Esophagus muscularis mucosa (tissue), 4 donors: Measurements from ENCODE around the gene TRAPPC10. TPM values are rescaled to one million over a fixed set of nuclear protein-coding genes. Genes with fewer than 3 reads are reported as not detected.

Source experiments
- DNase-seq: peaks from one replicate; pipeline ENCODE4 v3.0.0-alpha.2; 2017; ENCODE audit errors: extremely low spot score
- H3K27ac ChIP-seq, 4 donors: fragments of 200-600 bp; sonication (generic); replicated peaks in 1 of 4; 1 replicate in 3 of 4; 2 replicates in 1 of 4; pipeline ENCODE4 v1.5.1; 2016 to 2019; ENCODE audit warnings: mild to moderate bottlenecking in 1 of 4
- H3K27me3 ChIP-seq, 4 donors: fragments of 200-600 bp; sonication (generic); one replicate each; pipeline versions ENCODE4 v1.5.1 to v1.6.0; 2016 to 2019
- H3K36me3 ChIP-seq, 4 donors: fragments of 200-600 bp; sonication (generic); one replicate each; pipeline ENCODE4 v1.5.1; 2016 to 2019
- H3K4me1 ChIP-seq, 4 donors: fragments of 200-600 bp; sonication (generic); one replicate each; pipeline ENCODE4 v1.5.1; 2016 to 2019
- H3K4me3 ChIP-seq, 4 donors: fragments of 200-600 bp; sonication (generic); 1 replicate in 2 of 4; 2 replicates in 2 of 4; pipeline ENCODE4 v1.5.1; 2016 to 2019; ENCODE audit warnings: mild to moderate bottlenecking in 4 of 4, moderate library complexity in 1 of 4
- H3K9me3 ChIP-seq, 4 donors: fragments of 200-600 bp; sonication (generic); 1 replicate in 3 of 4; 2 replicates in 1 of 4; pipeline ENCODE4 v1.5.1; 2016 to 2019
- CTCF ChIP-seq, 3 experiments: fragments of 200-600 bp in 2 of 3; fragments of 450-650 bp in 1 of 3; sonication (generic) in 2 of 3; IDR thresholded peaks; one replicate each; pipeline ENCODE4 v1.5.1; 2017 to 2019; ENCODE audit warnings: antibody characterized with exemption in 3 of 3, mild to moderate bottlenecking in 2 of 3, moderate library complexity in 1 of 3
- EP300 ChIP-seq: sonication (generic); formaldehyde crosslinking; IDR thresholded peaks from one replicate; pipeline ENCODE4 v1.6.1; 2017; ENCODE audit warnings: antibody characterized with exemption
- POLR2A ChIP-seq: fragments of 450-650 bp; IDR thresholded peaks from one replicate; pipeline ENCODE4 v1.6.1; 2017; ENCODE audit warnings: antibody characterized with exemption, moderate library complexity, mild to moderate bottlenecking, low read depth
- POLR2AphosphoS5 ChIP-seq, 2 donors: sonication (generic); formaldehyde crosslinking; IDR thresholded peaks; one replicate each; pipeline ENCODE4 v1.6.1; 2017; ENCODE audit warnings: antibody characterized with exemption in 2 of 2
- WGBS: methylation state at CpG from one replicate; pipeline ENCODE4 v1.1.5; 2018; 5-methylcytosine and 5-hydroxymethylcytosine counted together
- intact Hi-C: fragments of 100-400 bp; cut with DNase I; formaldehyde crosslinking; loops from one replicate; pipeline ENCODE4 v1.15.1; 2023
- total RNA-seq, 4 donors: library from RNA; depleted of rRNA; stranded (reverse); fragments of >200 nt; gene quantifications; one replicate each; pipeline versions ENCODE4 v1.1.0 to v1.2.1, GENCODE V29; 2016

Gene TRAPPC10
- total RNA-seq, 4 donors from 2014 or later: 14.5 to 35.2 (median 20.5) TPM

GRCh38 chr21:44024257-44024656, 12.1 kb downstream of the TRAPPC10 start:
- intact Hi-C loops: no loop called here
- Histone ChIP-seq H3K27me3 (no peaks in the 10 kb centered on the region), H3K4me3 (no peak overlapping the region), H3K4me1 (peaks cover 38 to 46% (median 40%) of the 10 kb centered on the region in 4 donors), H3K9me3 (no peaks in the 10 kb centered on the region), H3K36me3 (no peaks in the 10 kb centered on the region), H3K27ac (peak overlapping the region in 1 of 4 donors; percentile 53)
- 81% methylated on average over 1 of the region's 1 CpG for WGBS
- TF ChIP-seq CTCF (IDR thresholded peaks at IDR 0.05) (no peak), POLR2AphosphoS5 (IDR thresholded peaks at IDR 0.05) (no peak), EP300 (no peak), POLR2A (no peak)
- DNase-seq: no peak

- Histone ChIP-seq H3K4me1 (peaks cover 37 to 46% (median 40%) of the 10 kb centered on the region in 4 donors), H3K27me3 (no peaks in the 10 kb centered on the region), H3K4me3 (no peak overlapping the region), H3K27ac (peak overlapping the region; percentile 1 to 53 (median 28)), H3K36me3 (no peaks in the 10 kb centered on the region), H3K9me3 (no peaks in the 10 kb centered on the region)
- 64% methylated on average over 8 of the region's 8 CpGs for WGBS
- no peak for DNase-seq
- no peak for TF ChIP-seq POLR2A
- peak in 1 of 2 donors; percentile 35 for TF ChIP-seq POLR2AphosphoS5 (IDR thresholded peaks at IDR 0.05)
- intact Hi-C loops: no loop called here
These were observed 12.8 kb downstream of the TRAPPC10 start for GRCh38 chr21:44024887-44025353.

GRCh38 chr21:44027607-44028286, 15.6 kb downstream of the TRAPPC10 start:
- no peak for DNase-seq
- no peaks in the 10 kb centered on the region for H3K27me3 ChIP-seq
- intact Hi-C loops: no loop called here
- no peak overlapping the region for H3K4me3 ChIP-seq
- H3K27ac ChIP-seq: no peak overlapping the region
- peaks cover 27 to 29% (median 28%) of the 10 kb centered on the region in 4 donors for H3K4me1 ChIP-seq
- H3K36me3 ChIP-seq: peaks cover 4 to 5% (median 5%) of the 10 kb centered on the region in 4 donors
- no peaks in the 10 kb centered on the region for H3K9me3 ChIP-seq
- no peak for TF ChIP-seq POLR2A
- TF ChIP-seq POLR2AphosphoS5 (IDR thresholded peaks at IDR 0.05): no peak
- no peak for TF ChIP-seq EP300
- TF ChIP-seq CTCF (IDR thresholded peaks at IDR 0.05): no peak
- WGBS: 92% methylated on average over 8 of the region's 8 CpGs

- no peak for DNase-seq
- no peak overlapping the region for H3K4me3 ChIP-seq
- H3K9me3 ChIP-seq: no peaks in the 10 kb centered on the region
- 93% methylated on average over 6 of the region's 6 CpGs for WGBS
- H3K27me3 ChIP-seq: no peaks in the 10 kb centered on the region
- peaks cover 27 to 29% (median 28%) of the 10 kb centered on the region in 4 donors for H3K4me1 ChIP-seq
- intact Hi-C loops: no loop called here
- no peak overlapping the region for H3K27ac ChIP-seq
- TF ChIP-seq CTCF (IDR thresholded peaks at IDR 0.05): no peak
- peaks cover 7 to 11% (median 9%) of the 10 kb centered on the region in 4 donors for H3K36me3 ChIP-seq
These were observed 16.2 kb downstream of the TRAPPC10 start for GRCh38 chr21:44028287-44028659.

GRCh38 chr21:44029460-44030087, 17.5 kb downstream of the TRAPPC10 start:
- Histone ChIP-seq H3K27me3 (no peaks in the 10 kb centered on the region), H3K4me3 (no peak overlapping the region), H3K4me1 (peaks cover 20 to 22% (median 22%) of the 10 kb centered on the region in 4 donors), H3K36me3 (peaks cover 14 to 24% (median 20%) of the 10 kb centered on the region in 4 donors), H3K9me3 (no peaks in the 10 kb centered on the region), H3K27ac (no peak overlapping the region)
- DNase-seq: no peak
- 95% methylated on average over 6 of the region's 6 CpGs for WGBS
- no peak for TF ChIP-seq POLR2AphosphoS5 (IDR thresholded peaks at IDR 0.05)
- no peak for TF ChIP-seq POLR2A
- no peak for TF ChIP-seq CTCF (IDR thresholded peaks at IDR 0.05)
- TF ChIP-seq EP300: no peak
- intact Hi-C loops: no loop called here
